ENCODE data around the gene KLHL35. TPM values are rescaled to one million over a fixed set of nuclear protein-coding genes. Genes with fewer than 3 reads are reported as not detected.

Gene KLHL35
- total and polyA plus RNA-seq, 4 donors = 0.07 to 0.42 (median 0.15) TPM; not detected in 1

- TF ChIP-seq REST (IDR thresholded peaks at IDR 0.05) (no peak), RXRA (IDR thresholded peaks at IDR 0.05) (no peak)
These were observed 43.8 kb downstream of the KLHL35 start (continued) for GRCh38 chr11:75389276-75389605.

GRCh38 chr11:75388386-75389275 lies 44.4 kb downstream of the KLHL35 start:
- H3K4me1 ChIP-seq (ENCODE audit: control insufficient read depth in 4 of 4, insufficient read depth in 4 of 4, low read length in 3 of 4) = peaks cover 0 to 8% (median 2%) of the 10 kb centered on the region in 4 donors
- 26% methylated on average over 9 of the region's 9 CpGs for WGBS
- no peaks in the 10 kb centered on the region for H3K36me3 ChIP-seq (ENCODE audit: control insufficient read depth in 4 of 4, insufficient read depth in 3 of 4, low read depth in 1 of 4, low read length in 3 of 4)
- no peaks in the 10 kb centered on the region for H3K9me3 ChIP-seq (ENCODE audit: control insufficient read depth in 4 of 4, low read length in 3 of 4)
- H3K9ac ChIP-seq (ENCODE audit: low read depth in 1 of 2, low read length in 2 of 2) = no peak overlapping the region
- no peak overlapping the region for H3K27ac ChIP-seq (ENCODE audit: low read depth in 1 of 2, low read length in 2 of 2)
- DNase-seq (ENCODE audit: low spot score) = peak; percentile 73
- no peaks in the 10 kb centered on the region for H3K27me3 ChIP-seq (ENCODE audit: control insufficient read depth in 4 of 4, insufficient read depth in 4 of 4, low read length in 3 of 4)
- H3K4me3 ChIP-seq (ENCODE audit: low read depth in 1 of 3, low read length in 3 of 3) = no peak overlapping the region
- TF ChIP-seq NR2F2 (IDR thresholded peaks at IDR 0.05) (no peak), FOXA1 (IDR thresholded peaks at IDR 0.05) (no peak), CTCF (IDR thresholded peaks at IDR 0.05; ENCODE audit: low read depth, low read length, missing input control) (peak; percentile 83), RAD21 (IDR thresholded peaks at IDR 0.05) (peak; percentile 86 to 89)

- no peaks in the 10 kb centered on the region for H3K9me3 ChIP-seq (ENCODE audit: control insufficient read depth in 4 of 4, low read length in 3 of 4)
- H3K27ac ChIP-seq (ENCODE audit: low read depth in 1 of 2, low read length in 2 of 2) = no peak overlapping the region
- H3K36me3 ChIP-seq (ENCODE audit: control insufficient read depth in 4 of 4, insufficient read depth in 3 of 4, low read depth in 1 of 4, low read length in 3 of 4) = no peaks in the 10 kb centered on the region
- no peaks in the 10 kb centered on the region for H3K27me3 ChIP-seq (ENCODE audit: control insufficient read depth in 4 of 4, insufficient read depth in 4 of 4, low read length in 3 of 4)
- 65% methylated on average over 3 of the region's 3 CpGs for WGBS
- H3K4me1 ChIP-seq (ENCODE audit: control insufficient read depth in 4 of 4, insufficient read depth in 4 of 4, low read length in 3 of 4) = peaks cover 0 to 8% (median 2%) of the 10 kb centered on the region in 4 donors
- no peak overlapping the region for H3K4me3 ChIP-seq (ENCODE audit: low read depth in 1 of 3, low read length in 3 of 3)
- DNase-seq (ENCODE audit: low spot score) = no peak
- no peak for TF ChIP-seq MAX (IDR thresholded peaks at IDR 0.05)
- H3K9ac ChIP-seq (ENCODE audit: low read depth in 1 of 2, low read length in 2 of 2) = no peak overlapping the region
These were observed 45.2 kb downstream of the KLHL35 start for GRCh38 chr11:75387736-75388294.

Data from liver (tissue), 9 donors.